Measurements from ENCODE around the gene POR.

Gene POR

DNA sequence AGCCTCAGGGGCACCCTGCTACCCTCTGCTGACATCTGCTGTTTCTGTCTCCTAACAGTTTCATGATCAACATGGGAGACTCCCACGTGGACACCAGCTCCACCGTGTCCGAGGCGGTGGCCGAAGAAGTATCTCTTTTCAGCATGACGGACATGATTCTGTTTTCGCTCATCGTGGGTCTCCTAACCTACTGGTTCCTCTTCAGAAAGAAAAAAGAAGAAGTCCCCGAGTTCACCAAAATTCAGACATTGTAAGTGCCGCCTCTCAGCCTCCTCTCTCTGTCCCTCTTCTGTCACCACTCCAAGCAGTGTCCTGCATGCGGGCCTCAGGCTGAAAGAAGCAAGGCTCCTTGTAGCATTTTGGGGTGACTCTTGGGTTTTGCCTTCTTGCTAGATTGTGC, 39.0 kb downstream of the POR start:
- no peak overlapping the region for H2AFZ ChIP-seq (ENCODE audit: low read length)
- no peaks in the 10 kb centered on the region for H3K27me3 ChIP-seq (ENCODE audit: insufficient read depth, low read length)
- no peak for TF ChIP-seq EZH2 (IDR thresholded peaks at IDR 0.05; ENCODE audit: borderline replicate concordance, low read length)
- TF ChIP-seq, protein P1, sequence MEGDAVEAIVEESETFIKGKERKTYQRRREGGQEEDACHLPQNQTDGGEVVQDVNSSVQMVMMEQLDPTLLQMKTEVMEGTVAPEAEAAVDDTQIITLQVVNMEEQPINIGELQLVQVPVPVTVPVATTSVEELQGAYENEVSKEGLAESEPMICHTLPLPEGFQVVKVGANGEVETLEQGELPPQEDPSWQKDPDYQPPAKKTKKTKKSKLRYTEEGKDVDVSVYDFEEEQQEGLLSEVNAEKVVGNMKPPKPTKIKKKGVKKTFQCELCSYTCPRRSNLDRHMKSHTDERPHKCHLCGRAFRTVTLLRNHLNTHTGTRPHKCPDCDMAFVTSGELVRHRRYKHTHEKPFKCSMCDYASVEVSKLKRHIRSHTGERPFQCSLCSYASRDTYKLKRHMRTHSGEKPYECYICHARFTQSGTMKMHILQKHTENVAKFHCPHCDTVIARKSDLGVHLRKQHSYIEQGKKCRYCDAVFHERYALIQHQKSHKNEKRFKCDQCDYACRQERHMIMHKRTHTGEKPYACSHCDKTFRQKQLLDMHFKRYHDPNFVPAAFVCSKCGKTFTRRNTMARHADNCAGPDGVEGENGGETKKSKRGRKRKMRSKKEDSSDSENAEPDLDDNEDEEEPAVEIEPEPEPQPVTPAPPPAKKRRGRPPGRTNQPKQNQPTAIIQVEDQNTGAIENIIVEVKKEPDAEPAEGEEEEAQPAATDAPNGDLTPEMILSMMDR (IDR thresholded peaks at IDR 0.05; ENCODE audit: low read length) = peak; percentile 15; the same call in 1 of the 2 replicates
- H4K20me1 ChIP-seq (ENCODE audit: insufficient read depth, low read length) = no peaks in the 10 kb centered on the region
- H3K9ac ChIP-seq (ENCODE audit: low read length) = no peak overlapping the region
- H3F3A ChIP-seq (ENCODE audit: insufficient read depth, low read length) = no peaks in the 10 kb centered on the region
- no peak overlapping the region for H3K4me3 ChIP-seq (ENCODE audit: low read depth, low read length, poor library complexity, severe bottlenecking)
- no peaks in the 10 kb centered on the region for H3K79me2 ChIP-seq (ENCODE audit: insufficient read depth, low read length)
- no peaks in the 10 kb centered on the region for H3K9me3 ChIP-seq (ENCODE audit: low read length)
- H3K4me2 ChIP-seq (ENCODE audit: low read length) = no peak overlapping the region
- peak overlapping the region; percentile 5 for H3K27ac ChIP-seq (ENCODE audit: low read depth, low read length, poor library complexity, severe bottlenecking)
- H3K4me1 ChIP-seq (ENCODE audit: insufficient read depth, low read length, severe bottlenecking) = peaks cover 16% of the 10 kb centered on the region
- no peaks in the 10 kb centered on the region for H3K9me2 ChIP-seq (ENCODE audit: low read depth, low read length)
- peaks cover 28% of the 10 kb centered on the region for H3K36me3 ChIP-seq (ENCODE audit: insufficient read depth, low read length)

DNA sequence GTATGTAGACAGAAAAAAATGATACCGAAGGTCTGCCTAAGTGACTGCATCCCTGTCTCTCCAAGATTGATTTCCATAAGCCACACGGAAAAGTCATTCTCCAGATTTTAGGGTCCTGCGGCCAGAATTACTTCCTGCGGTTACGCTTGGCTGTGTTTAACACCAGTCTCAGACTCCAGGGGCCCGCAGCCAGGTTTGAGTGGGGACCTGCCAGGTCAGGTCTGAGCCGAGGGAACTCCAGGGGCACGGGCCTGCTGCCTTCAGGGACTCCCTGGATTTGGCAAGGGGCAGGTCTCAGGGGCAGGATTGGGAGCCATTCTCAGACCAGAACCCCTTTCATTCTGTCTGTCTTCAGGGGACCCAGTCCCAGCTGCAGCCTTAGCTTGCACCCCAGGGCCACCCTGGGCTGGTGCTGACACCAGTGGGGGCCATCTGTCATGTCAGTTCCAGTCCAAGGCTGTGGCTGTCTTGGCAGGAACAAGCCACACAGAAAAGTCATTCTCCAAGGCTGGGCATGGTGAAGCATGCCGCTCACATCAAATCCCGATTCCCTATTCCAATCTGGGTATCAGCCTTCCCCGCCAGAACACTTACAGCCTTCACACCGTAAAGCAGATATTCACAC, 40.5 kb downstream of the POR start:
- Histone ChIP-seq H3K9ac (ENCODE audit: low read length) (no peak overlapping the region), H2AFZ (ENCODE audit: low read length) (no peak overlapping the region), H3K4me2 (ENCODE audit: low read length) (no peak overlapping the region), H3K27me3 (ENCODE audit: insufficient read depth, low read length) (no peaks in the 10 kb centered on the region), H4K20me1 (ENCODE audit: insufficient read depth, low read length) (no peaks in the 10 kb centered on the region), H3K4me1 (ENCODE audit: insufficient read depth, low read length, severe bottlenecking) (peaks cover 16% of the 10 kb centered on the region), H3K9me3 (ENCODE audit: low read length) (no peaks in the 10 kb centered on the region), H3K27ac (ENCODE audit: low read depth, low read length, poor library complexity, severe bottlenecking) (no peak overlapping the region), H3K9me2 (ENCODE audit: low read depth, low read length) (no peaks in the 10 kb centered on the region), H3K4me3 (ENCODE audit: low read depth, low read length, poor library complexity, severe bottlenecking) (no peak overlapping the region), H3F3A (ENCODE audit: insufficient read depth, low read length) (no peaks in the 10 kb centered on the region), H3K36me3 (ENCODE audit: insufficient read depth, low read length) (peaks cover 28% of the 10 kb centered on the region), H3K79me2 (ENCODE audit: insufficient read depth, low read length) (no peaks in the 10 kb centered on the region)
- TF ChIP-seq EZH2 (IDR thresholded peaks at IDR 0.05; ENCODE audit: borderline replicate concordance, low read length) = no peak
- TF ChIP-seq, protein P1 (IDR thresholded peaks at IDR 0.05; ENCODE audit: low read length) = no peak

DNA sequence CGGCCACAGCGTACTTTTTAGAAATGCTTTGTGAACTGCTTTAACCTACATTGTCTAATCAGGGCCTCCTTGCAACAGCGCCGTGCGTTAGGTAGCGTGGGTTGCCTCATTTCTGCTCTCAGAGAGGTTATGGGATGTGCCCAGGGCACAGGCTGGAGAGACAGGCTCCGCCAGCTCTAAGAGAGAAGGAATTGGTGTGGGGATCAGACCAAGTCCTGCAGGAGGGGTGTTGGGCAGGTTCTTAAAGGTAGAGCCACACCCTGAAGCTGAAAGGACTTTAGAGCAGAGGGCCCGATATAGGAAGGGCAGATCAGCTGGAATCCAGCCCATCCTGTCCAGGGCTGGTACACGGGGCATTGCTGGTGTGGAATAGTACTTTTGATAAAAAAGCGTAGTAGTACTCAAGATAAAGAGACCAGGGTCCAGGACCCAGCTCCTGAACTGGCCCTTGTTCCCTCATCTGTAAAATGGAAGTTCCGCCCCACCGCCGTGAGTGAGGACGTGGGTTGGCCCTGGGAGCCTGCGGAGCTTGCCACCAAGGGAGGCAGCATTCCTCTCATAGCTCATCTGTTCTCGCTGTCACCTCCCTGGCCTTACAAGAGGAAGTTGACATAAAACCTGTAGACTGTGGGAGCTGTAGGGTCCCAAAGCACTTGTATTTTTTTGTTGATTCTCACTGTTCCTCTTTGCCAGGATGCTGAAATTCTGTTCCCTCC, 42.2 kb downstream of the POR start:
- Histone ChIP-seq H3K79me2 (ENCODE audit: insufficient read depth, low read length) (no peaks in the 10 kb centered on the region), H2AFZ (ENCODE audit: low read length) (no peak overlapping the region), H3K4me1 (ENCODE audit: insufficient read depth, low read length, severe bottlenecking) (peaks cover 12% of the 10 kb centered on the region), H3K4me3 (ENCODE audit: low read depth, low read length, poor library complexity, severe bottlenecking) (no peak overlapping the region), H3K27me3 (ENCODE audit: insufficient read depth, low read length) (no peaks in the 10 kb centered on the region), H3K36me3 (ENCODE audit: insufficient read depth, low read length) (peaks cover 28% of the 10 kb centered on the region), H4K20me1 (ENCODE audit: insufficient read depth, low read length) (no peaks in the 10 kb centered on the region), H3K27ac (ENCODE audit: low read depth, low read length, poor library complexity, severe bottlenecking) (no peak overlapping the region), H3F3A (ENCODE audit: insufficient read depth, low read length) (no peaks in the 10 kb centered on the region), H3K4me2 (ENCODE audit: low read length) (no peak overlapping the region), H3K9ac (ENCODE audit: low read length) (no peak overlapping the region), H3K9me3 (ENCODE audit: low read length) (no peaks in the 10 kb centered on the region), H3K9me2 (ENCODE audit: low read depth, low read length) (no peaks in the 10 kb centered on the region)
- no peak for TF ChIP-seq EZH2 (IDR thresholded peaks at IDR 0.05; ENCODE audit: borderline replicate concordance, low read length)
- TF ChIP-seq, protein P1 (IDR thresholded peaks at IDR 0.05; ENCODE audit: low read length) = no peak

All from OCI-LY1 (cell line).